ENCODE measurements around the gene GPC2.
"Not testable (repeated sequence)": the region's sequence is repeated elsewhere in the genome, so short reads cannot be mapped to it uniquely, and the experiment has no call there.

DNA sequence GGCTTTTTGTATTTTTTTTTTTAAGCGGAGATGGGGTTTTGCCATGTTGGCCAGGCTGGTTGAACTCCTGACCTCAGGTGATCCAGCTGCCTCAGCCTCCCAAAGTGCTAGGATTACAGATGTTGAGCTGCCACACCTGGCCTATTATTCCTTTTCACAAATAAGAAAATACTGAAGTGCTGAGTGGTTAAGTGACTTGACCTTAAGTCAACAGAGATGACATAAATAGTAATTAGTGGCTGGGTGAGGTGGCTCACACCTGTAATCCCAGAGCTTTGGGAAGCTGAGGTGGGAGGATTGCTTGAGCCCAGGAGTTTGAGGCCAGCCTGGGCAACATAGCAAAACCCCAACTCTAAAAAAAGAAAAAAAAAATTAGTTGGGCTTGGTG lies 47.0 kb downstream of the GPC2 start:
- TF ChIP-seq EZH2 (IDR thresholded peaks at IDR 0.05; ENCODE audit: insufficient read depth, poor library complexity, severe bottlenecking); EZH2phosphoT487 (IDR thresholded peaks at IDR 0.05; ENCODE audit: insufficient read depth, low read depth): not testable (repeated sequence)

Data from GM23248 (cell line).